Body of pancreas (tissue), 4 donors: ENCODE data around the gene CORIN. TPM values are rescaled to one million over a fixed set of nuclear protein-coding genes. Genes with fewer than 3 reads are reported as not detected.
A peak's percentile ranks its signal among the peaks of the same experiment; 100 is the strongest.

Experiments
- ATAC-seq: fragments of 150-250 bp; one replicate; pipeline ENCODE4 v1.9.1; 2016
- DNase-seq, 4 donors: peaks; one replicate each; pipeline ENCODE4 v3.0.0-alpha.2; 2019
- H3K27ac ChIP-seq, 4 donors: fragments of 200-600 bp; sonication (generic); 1 replicate in 3 of 4; 2 replicates in 1 of 4; pipeline versions ENCODE4 v1.5.1 to v1.6.1; 2016 to 2019; ENCODE audit warnings: mild to moderate bottlenecking in 1 of 4, mixed read lengths in 1 of 4, moderate library complexity in 1 of 4
- H3K27me3 ChIP-seq, 2 donors: fragments of 200-600 bp; sonication (generic); one replicate each; pipeline ENCODE4 v1.6.0; 2016; ENCODE audit warnings: mild to moderate bottlenecking in 1 of 2
- H3K36me3 ChIP-seq, 2 donors: fragments of 200-600 bp; sonication (generic); replicated peaks in 1 of 2; 2 replicates each; pipeline ENCODE4 v1.5.1; 2016; ENCODE audit warnings: low read depth in 2 of 2; ENCODE audit not compliant: insufficient read depth in 1 of 2
- H3K4me1 ChIP-seq: fragments of 200-600 bp; sonication (generic); one replicate; pipeline ENCODE4 v1.6.0; 2016
- H3K4me3 ChIP-seq, 2 donors: fragments of 200-600 bp; sonication (generic); 1 replicate in 1 of 2; 2 replicates in 1 of 2; pipeline ENCODE4 v1.5.1; 2016 to 2019
- H3K9me3 ChIP-seq, 3 donors: fragments of 200-600 bp; sonication (generic); 1 replicate in 2 of 3; 2 replicates in 1 of 3; pipeline ENCODE4 v1.5.1; 2016
- CTCF ChIP-seq, 7 experiments: fragments of 450-650 bp in 4 of 7; fragments of 200-600 bp in 3 of 7; sonication (generic) in 3 of 7; IDR thresholded peaks; one replicate each; pipeline ENCODE4 v1.5.1; 2016 to 2019; ENCODE audit warnings: antibody characterized with exemption in 7 of 7
- POLR2A ChIP-seq, 3 donors: fragments of 450-650 bp; IDR thresholded peaks; one replicate each; pipeline ENCODE4 v1.6.1; 2016; ENCODE audit warnings: antibody characterized with exemption in 3 of 3, mild to moderate bottlenecking in 2 of 3
- WGBS, 2 donors: methylation state at CpG; one replicate each; pipeline ENCODE4 v1.1.5; 2017; 5-methylcytosine and 5-hydroxymethylcytosine counted together
- intact Hi-C: fragments of 100-400 bp; cut with DNase I; formaldehyde crosslinking; loops from one replicate; pipeline ENCODE4 v1.15.1; 2023
- total RNA-seq, 2 donors: library from RNA; depleted of rRNA; stranded (reverse); fragments of >200 nt; gene quantifications; one replicate each; pipeline ENCODE4 v1.1.0, GENCODE V29; 2016

The CORIN gene
- total RNA-seq, 2 donors from 2014 or later, result 0.33 to 1.3 TPM

DNA sequence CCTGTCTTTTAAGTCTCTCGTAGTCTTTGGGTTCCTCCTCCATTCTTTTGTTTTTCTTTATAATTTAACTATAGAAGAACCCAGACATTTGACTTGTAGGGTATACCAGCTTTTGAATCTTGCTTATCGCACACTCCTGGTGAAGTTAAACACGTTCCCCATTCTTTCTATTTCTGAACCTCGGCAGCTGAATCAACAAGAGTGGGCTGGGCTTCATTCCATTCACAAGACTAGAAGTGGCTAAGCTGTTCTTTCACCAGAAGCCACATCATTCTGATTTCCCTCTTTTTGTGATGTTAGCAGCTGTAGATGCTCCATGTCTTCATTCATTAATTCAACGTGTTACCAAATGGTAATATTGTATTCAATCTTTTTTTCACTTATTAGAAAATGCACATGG lies 167.9 kb downstream of the CORIN start:
- 16 to 18% methylated on average over 5 of the region's 5 CpGs for WGBS, 2 donors
- Histone ChIP-seq H3K27me3 (no peaks in the 10 kb centered on the region), H3K27ac (no peak overlapping the region), H3K4me3 (no peak overlapping the region), H3K36me3 (no peaks in the 10 kb centered on the region), H3K4me1 (no peaks in the 10 kb centered on the region), H3K9me3 (no peaks in the 10 kb centered on the region)
- intact Hi-C loops, result no loop called here
- TF ChIP-seq POLR2A (IDR thresholded peaks at IDR 0.05) (no peak), CTCF (IDR thresholded peaks at IDR 0.05) (no peak)
- peak; percentile 45 for ATAC-seq
- DNase-seq, result peak; percentile 33 to 69 (median 45)

DNA sequence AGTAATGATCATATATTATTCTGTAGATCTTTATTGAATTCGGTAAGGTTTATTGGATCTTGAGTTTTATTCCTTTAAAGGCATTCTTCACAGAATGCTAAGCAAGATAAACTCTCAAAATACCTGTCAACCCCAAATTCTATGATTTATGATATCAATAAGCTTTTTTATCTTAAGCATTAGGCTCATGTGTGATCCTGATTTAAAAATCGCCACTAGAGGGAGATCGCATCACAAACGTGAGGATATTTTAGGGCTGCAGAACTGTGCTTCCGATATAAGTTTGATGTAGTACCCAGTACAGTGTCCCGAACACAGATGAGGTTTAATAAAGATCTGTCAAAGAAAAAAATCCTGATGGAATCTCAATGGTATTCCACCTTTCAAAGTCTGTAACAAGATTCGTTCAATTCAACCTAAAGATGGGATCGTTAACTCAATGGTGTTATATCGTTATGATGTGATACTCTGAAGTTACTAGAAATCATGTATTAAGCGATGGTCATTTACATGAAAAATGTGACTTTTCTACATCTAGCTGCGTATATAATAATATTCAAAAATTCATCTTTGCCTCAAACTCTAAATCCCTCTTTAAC lies 169.0 kb downstream of the CORIN start:
- DNase-seq, result peak; percentile 18 to 44 (median 28)
- 26 to 28% methylated on average over 11 of the region's 11 CpGs for WGBS, 2 donors
- no peak overlapping the region for H3K27ac ChIP-seq

DNA sequence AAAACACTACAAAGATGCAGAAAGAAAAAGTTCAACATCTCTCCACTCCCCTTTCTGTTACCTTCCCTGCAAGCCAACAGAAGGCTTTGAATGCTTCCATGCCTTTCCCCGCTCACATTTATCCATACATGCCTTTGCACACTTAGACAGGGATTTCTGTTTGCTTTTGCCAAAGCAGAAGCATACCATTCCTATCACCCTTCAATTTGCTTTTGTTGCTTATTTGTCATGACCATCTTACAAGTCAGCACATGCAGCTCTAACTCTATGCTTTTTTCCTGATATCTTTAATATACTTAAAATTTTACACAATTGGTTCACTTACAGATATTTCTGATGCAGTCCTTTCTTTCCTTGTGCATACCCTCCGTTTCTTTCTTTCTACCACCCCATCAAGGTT lies 169.6 kb downstream of the CORIN start:
- ATAC-seq (no peak), DNase-seq (no peak)
- 69 to 71% methylated on average over 2 of the region's 2 CpGs for WGBS, 2 donors
- no peaks in the 10 kb centered on the region for H3K36me3 ChIP-seq
- no peaks in the 10 kb centered on the region for H3K9me3 ChIP-seq
- no peaks in the 10 kb centered on the region for H3K4me1 ChIP-seq
- no peaks in the 10 kb centered on the region for H3K27me3 ChIP-seq
- TF ChIP-seq POLR2A (IDR thresholded peaks at IDR 0.05) (no peak), CTCF (IDR thresholded peaks at IDR 0.05) (no peak)
- H3K4me3 ChIP-seq, result no peak overlapping the region
- no peak overlapping the region for H3K27ac ChIP-seq
- intact Hi-C loops, result no loop called here

More for the DNA sequence above, 169.0 kb downstream of the CORIN start:
- TF ChIP-seq POLR2A (IDR thresholded peaks at IDR 0.05) (no peak), CTCF (IDR thresholded peaks at IDR 0.05) (peak; percentile 34 to 70 (median 65))
- H3K9me3 ChIP-seq, result no peaks in the 10 kb centered on the region
- H3K27me3 ChIP-seq, result no peaks in the 10 kb centered on the region
- intact Hi-C loops, result no loop called here
- H3K4me1 ChIP-seq, result no peaks in the 10 kb centered on the region
- H3K36me3 ChIP-seq, result no peaks in the 10 kb centered on the region
- no peak overlapping the region for H3K4me3 ChIP-seq
- ATAC-seq, result peak; percentile 79

DNA sequence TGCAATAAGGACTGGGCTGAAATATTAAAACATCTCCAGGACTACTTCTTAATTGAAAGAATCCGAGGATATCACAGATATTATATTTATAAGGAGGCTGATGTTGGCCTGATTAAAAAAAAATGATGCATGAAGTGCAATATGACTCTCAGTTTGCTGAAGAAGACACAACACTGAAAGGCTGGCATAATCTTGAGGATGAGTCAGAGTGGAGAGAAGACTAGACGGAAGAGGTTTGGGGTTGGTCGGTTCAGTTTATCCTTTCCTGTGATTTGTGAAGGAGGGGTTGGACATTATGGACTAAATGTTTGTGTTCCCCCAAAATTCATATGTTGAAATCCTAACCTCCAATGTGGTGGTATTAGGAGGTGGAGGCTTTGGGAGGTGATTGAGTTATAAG lies 170.3 kb downstream of the CORIN start:
- no peak overlapping the region for H3K27ac ChIP-seq
- H3K27me3 ChIP-seq, result no peaks in the 10 kb centered on the region
- no peaks in the 10 kb centered on the region for H3K36me3 ChIP-seq
- no peak for ATAC-seq
- intact Hi-C loops, result no loop called here
- no peak for DNase-seq
- 72 to 77% methylated on average over 3 of the region's 3 CpGs for WGBS, 2 donors
- no peak overlapping the region for H3K4me3 ChIP-seq
- TF ChIP-seq CTCF (IDR thresholded peaks at IDR 0.05) (no peak), POLR2A (IDR thresholded peaks at IDR 0.05) (no peak)
- no peaks in the 10 kb centered on the region for H3K9me3 ChIP-seq
- no peaks in the 10 kb centered on the region for H3K4me1 ChIP-seq
